Lung (tissue), 12 donors: ENCODE data around the gene FYN. TPM values are rescaled to one million over a fixed set of nuclear protein-coding genes. Genes with fewer than 3 reads are reported as not detected.

Experiments
- ATAC-seq: fragments of 200-7000 bp; cut with Tn5 transposase; one replicate; pipeline ENCODE4 v1.9.1; 2020; ENCODE audit warnings: moderate number of reproducible peaks; ENCODE audit not compliant: insufficient read depth, low FRiP score
- DNase-seq, 3 donors: peaks; one replicate each; pipeline ENCODE4 v3.0.0-alpha.2; 2013 to 2017
- H3K27ac ChIP-seq, 2 donors: one replicate each; pipeline ENCODE4 v1.5.1; 2013; ENCODE audit warnings: mild to moderate bottlenecking in 2 of 2, moderate library complexity in 2 of 2, control low read depth in 1 of 2, inconsistent platforms in 1 of 2, low read depth in 1 of 2, low read length in 1 of 2
- H3K27me3 ChIP-seq, 3 donors: one replicate each; pipeline ENCODE4 v1.5.1; 2013; ENCODE audit warnings: low read length in 2 of 3; ENCODE audit not compliant: control insufficient read depth in 3 of 3, insufficient read depth in 3 of 3
- H3K36me3 ChIP-seq, 4 donors: one replicate each; pipeline ENCODE4 v1.5.1; 2013; ENCODE audit warnings: low read length in 4 of 4, mild to moderate bottlenecking in 1 of 4, moderate library complexity in 1 of 4; ENCODE audit not compliant: control insufficient read depth in 4 of 4, insufficient read depth in 4 of 4
- H3K4me1 ChIP-seq, 5 donors: one replicate each; pipeline ENCODE4 v1.5.1; 2013; ENCODE audit warnings: low read length in 5 of 5, mild to moderate bottlenecking in 2 of 5, moderate library complexity in 1 of 5; ENCODE audit not compliant: control insufficient read depth in 5 of 5, insufficient read depth in 5 of 5
- H3K4me3 ChIP-seq: one replicate; pipeline ENCODE4 v1.5.1; 2013; ENCODE audit warnings: mild to moderate bottlenecking, control low read depth, moderate library complexity
- H3K9ac ChIP-seq, 2 donors: one replicate each; pipeline ENCODE4 v1.5.1; 2013; ENCODE audit warnings: low read length in 2 of 2, control low read depth in 1 of 2; ENCODE audit not compliant: insufficient read depth in 1 of 2
- H3K9me3 ChIP-seq, 4 donors: one replicate each; pipeline ENCODE4 v1.5.1; 2013; ENCODE audit warnings: low read length in 3 of 4, mild to moderate bottlenecking in 1 of 4, moderate library complexity in 1 of 4; ENCODE audit not compliant: control insufficient read depth in 4 of 4, insufficient read depth in 3 of 4
- WGBS, 2 donors: extraction: QIAGEN DNeasy Blood & Tissue Kit; methylation state at CpG; one replicate each; pipeline ENCODE4 v1.1.7; 2013; 5-methylcytosine and 5-hydroxymethylcytosine counted together
- polyA plus RNA-seq, 2 donors: library from polyadenylated mRNA; stranded (reverse); fragments of 200-250 nt; gene quantifications; one replicate each; pipeline ENCODE4 v1.2.1, GENCODE V29; 2013
- total RNA-seq, 2 donors: library from RNA; depleted of rRNA in 1 of 2; stranded (reverse); fragments of >200 nt in 1 of 2; gene quantifications; one replicate each; pipeline ENCODE4 v1.2.1, GENCODE V29; 2014 to 2021
- TF ChIP-seq, protein P1 (sequence below): IDR thresholded peaks from 2 replicates; pipeline ENCODE4 v1.5.1; 2012; ENCODE audit warnings: mild to moderate bottlenecking; ENCODE audit errors: control extremely low read depth, extremely low read depth
- donor health status: control.
- donor health status: control.
- donor health status: Bipolar disorder and iron deficiency.
- donor health status: healthy.
- donor health status: DM: yes; HTN: yes; CAD: no.

The FYN gene
- total and polyA plus RNA-seq, 4 donors, result 27.3 to 157 (median 71.0) TPM

DNA sequence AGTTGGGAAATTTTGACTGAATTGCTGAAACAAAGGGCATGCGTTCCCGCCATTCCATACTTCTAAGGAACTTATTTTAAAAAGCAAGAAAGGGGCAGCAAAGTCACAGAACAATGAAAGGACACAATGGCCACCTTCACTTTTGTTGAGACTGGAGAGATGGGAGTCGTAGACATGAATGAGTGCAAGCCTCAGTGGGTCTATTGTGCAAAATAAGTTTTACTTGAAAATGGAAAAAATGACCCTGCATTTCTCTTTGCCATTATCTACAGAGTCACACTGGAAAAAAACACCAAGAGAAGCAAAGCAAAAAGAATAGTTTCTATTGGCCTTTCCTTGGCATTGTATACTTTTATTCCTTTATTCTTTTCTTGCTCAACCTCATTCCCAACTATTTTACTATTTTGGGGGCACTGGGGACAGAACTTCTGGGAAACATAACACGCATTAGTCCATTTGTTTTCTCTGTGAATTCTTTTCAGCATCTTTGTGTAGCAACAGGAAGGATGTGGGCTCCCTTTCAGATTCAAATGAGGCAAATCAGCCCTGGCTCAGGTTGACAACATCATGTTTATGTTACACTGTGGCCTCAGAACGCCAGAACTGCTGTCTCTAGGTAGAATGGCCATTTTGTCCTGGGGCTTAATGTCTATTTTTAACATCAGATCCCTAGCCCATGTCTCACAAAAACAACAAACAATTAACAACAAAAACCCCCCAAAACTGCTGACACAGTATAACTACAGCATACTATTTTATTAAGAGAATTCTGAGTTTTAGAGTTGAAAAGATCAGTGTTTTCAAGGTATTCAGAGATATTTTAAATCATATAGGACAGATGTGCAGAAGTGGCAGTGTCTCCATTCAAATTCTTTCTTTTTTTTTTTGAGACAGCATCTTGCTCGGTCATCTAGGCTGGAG lies 122.2 kb downstream of the FYN start:
- Histone ChIP-seq H3K4me3 (no peak overlapping the region), H3K36me3 (no peaks in the 10 kb centered on the region), H3K9ac (no peak overlapping the region), H3K9me3 (no peaks in the 10 kb centered on the region), H3K27me3 (no peaks in the 10 kb centered on the region), H3K27ac (peak overlapping the region in 1 of 2 donors; percentile 77), H3K4me1 (peaks cover 0 to 30% (median 12%) of the 10 kb centered on the region in 5 donors)
- DNase-seq, result no peak
- WGBS, 2 donors, result 64 to 72% methylated on average over 6 of the region's 6 CpGs
- TF ChIP-seq, protein P1, sequence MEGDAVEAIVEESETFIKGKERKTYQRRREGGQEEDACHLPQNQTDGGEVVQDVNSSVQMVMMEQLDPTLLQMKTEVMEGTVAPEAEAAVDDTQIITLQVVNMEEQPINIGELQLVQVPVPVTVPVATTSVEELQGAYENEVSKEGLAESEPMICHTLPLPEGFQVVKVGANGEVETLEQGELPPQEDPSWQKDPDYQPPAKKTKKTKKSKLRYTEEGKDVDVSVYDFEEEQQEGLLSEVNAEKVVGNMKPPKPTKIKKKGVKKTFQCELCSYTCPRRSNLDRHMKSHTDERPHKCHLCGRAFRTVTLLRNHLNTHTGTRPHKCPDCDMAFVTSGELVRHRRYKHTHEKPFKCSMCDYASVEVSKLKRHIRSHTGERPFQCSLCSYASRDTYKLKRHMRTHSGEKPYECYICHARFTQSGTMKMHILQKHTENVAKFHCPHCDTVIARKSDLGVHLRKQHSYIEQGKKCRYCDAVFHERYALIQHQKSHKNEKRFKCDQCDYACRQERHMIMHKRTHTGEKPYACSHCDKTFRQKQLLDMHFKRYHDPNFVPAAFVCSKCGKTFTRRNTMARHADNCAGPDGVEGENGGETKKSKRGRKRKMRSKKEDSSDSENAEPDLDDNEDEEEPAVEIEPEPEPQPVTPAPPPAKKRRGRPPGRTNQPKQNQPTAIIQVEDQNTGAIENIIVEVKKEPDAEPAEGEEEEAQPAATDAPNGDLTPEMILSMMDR, result no peak
- ATAC-seq, result no peak

DNA sequence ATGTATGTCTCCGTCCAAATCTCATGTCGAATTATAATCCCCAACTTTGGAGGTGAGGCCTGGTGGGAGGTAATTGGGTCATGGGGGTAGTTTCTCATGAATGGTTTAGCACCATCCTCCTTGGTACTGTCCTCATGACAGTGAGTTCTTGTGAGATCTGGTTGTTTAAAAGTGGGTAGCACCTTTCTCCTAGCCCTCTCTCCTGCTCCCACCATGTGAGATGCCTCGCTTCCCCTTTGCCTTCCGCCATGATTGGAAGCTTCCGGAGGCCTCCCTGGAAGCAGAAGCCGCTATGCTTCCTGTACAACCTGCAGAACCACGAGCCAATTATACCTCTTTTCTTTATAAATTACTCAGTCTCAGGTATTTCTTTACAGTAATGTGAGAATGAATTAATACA lies 123.1 kb downstream of the FYN start:
- H3K9ac ChIP-seq, result no peak overlapping the region
- no peaks in the 10 kb centered on the region for H3K36me3 ChIP-seq
- WGBS, 2 donors, result 91 to 92% methylated on average over 7 of the region's 7 CpGs
- H3K27ac ChIP-seq, result peak overlapping the region in 1 of 2 donors; percentile 67
- DNase-seq (no peak), ATAC-seq (no peak)
- no peaks in the 10 kb centered on the region for H3K27me3 ChIP-seq
- TF ChIP-seq, protein P1, result no peak
- H3K9me3 ChIP-seq, result no peaks in the 10 kb centered on the region
- H3K4me3 ChIP-seq, result no peak overlapping the region
- peaks cover 0 to 35% (median 12%) of the 10 kb centered on the region in 5 donors for H3K4me1 ChIP-seq

DNA sequence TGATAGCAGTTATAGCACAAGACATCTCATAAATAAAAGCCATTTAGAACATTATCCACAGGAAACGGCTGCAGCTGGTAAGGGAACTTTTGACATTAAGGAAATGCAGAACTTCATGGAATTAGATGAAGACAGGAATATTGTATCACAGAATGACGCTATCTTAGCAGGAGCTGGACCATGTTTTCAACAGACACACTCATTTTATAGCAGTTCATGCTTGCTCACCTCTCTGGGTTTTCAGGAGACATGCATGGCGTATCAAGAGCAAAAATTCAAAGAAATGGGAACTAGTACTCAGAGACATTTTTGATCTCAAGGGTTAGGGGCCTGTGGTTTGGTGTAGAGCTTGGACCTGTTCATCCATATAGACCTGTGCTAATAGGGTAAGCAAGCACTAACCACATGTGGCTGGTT lies 125.0 kb downstream of the FYN start:
- WGBS, 2 donors, result 62 to 67% methylated on average over 3 of the region's 3 CpGs
- Histone ChIP-seq H3K36me3 (no peaks in the 10 kb centered on the region), H3K27me3 (no peaks in the 10 kb centered on the region), H3K9ac (no peak overlapping the region), H3K4me3 (no peak overlapping the region), H3K27ac (peak overlapping the region in 1 of 2 donors; percentile 48), H3K4me1 (peaks cover 9 to 38% (median 25%) of the 10 kb centered on the region in 5 donors), H3K9me3 (no peaks in the 10 kb centered on the region)
- TF ChIP-seq, protein P1, result no peak
- peak in 2 of 3 donors; percentile 54 to 57 for DNase-seq
- ATAC-seq, result no peak
